ENCODE measurements around the gene MRPL16. TPM values are rescaled to one million over a fixed set of nuclear protein-coding genes. Genes with fewer than 3 reads are reported as not detected.

The MRPL16 gene
- total and polyA plus RNA-seq, 2 experiments from 2014 or later = 77.4 to 176 TPM

DNA sequence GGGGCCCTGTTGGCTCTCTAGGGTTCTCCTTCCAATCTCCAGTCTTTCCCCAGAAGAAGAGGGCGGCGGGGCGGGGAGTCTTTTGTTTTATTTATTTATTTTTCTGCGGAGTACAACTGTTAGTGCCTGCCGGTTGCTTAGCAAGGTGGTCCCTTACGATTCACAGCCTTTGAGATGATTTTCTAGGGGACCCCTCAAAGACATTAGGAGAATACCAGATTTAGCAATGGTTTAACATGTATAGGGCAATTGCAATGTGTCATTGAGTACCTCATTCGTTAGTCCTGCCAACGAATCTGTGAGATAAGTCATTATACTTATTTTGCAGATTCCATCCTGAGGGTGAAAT, 307 bp upstream of the MRPL16 start:
- Histone ChIP-seq H3K9me2 (ENCODE audit: insufficient read depth) (no peaks in the 10 kb centered on the region), H3K79me2 (replicated peaks; ENCODE audit: insufficient read depth) (peaks cover 16% of the 10 kb centered on the region), H3K4me3 (peak overlapping the region; percentile 96), H3K27me3 (ENCODE audit: insufficient read depth) (no peaks in the 10 kb centered on the region), H2AFZ (peak overlapping the region; percentile 28; the same call in 1 of the 2 replicates), H3K36me3 (ENCODE audit: insufficient read depth) (peaks cover 28% of the 10 kb centered on the region), H3F3A (replicated peaks; ENCODE audit: low read depth) (no peaks in the 10 kb centered on the region), H3K27ac (ENCODE audit: low read depth) (peak overlapping the region; percentile 67), H3K4me1 (ENCODE audit: insufficient read depth) (peaks cover 35% of the 10 kb centered on the region), H4K20me1 (replicated peaks; ENCODE audit: insufficient read depth) (no peaks in the 10 kb centered on the region), H3K4me2 (peak overlapping the region; percentile 92)
- H3K36me3 Mint-ChIP-seq (ENCODE audit: low read depth) = peaks cover 44% of the 10 kb centered on the region
- TF ChIP-seq EZH2phosphoT487 (IDR thresholded peaks at IDR 0.05; ENCODE audit: unreplicated experiment) = no peak
- TF ChIP-seq EZH2 (IDR thresholded peaks at IDR 0.05; ENCODE audit: low read depth, unreplicated experiment) = no peak
- TF ChIP-seq, protein P1, sequence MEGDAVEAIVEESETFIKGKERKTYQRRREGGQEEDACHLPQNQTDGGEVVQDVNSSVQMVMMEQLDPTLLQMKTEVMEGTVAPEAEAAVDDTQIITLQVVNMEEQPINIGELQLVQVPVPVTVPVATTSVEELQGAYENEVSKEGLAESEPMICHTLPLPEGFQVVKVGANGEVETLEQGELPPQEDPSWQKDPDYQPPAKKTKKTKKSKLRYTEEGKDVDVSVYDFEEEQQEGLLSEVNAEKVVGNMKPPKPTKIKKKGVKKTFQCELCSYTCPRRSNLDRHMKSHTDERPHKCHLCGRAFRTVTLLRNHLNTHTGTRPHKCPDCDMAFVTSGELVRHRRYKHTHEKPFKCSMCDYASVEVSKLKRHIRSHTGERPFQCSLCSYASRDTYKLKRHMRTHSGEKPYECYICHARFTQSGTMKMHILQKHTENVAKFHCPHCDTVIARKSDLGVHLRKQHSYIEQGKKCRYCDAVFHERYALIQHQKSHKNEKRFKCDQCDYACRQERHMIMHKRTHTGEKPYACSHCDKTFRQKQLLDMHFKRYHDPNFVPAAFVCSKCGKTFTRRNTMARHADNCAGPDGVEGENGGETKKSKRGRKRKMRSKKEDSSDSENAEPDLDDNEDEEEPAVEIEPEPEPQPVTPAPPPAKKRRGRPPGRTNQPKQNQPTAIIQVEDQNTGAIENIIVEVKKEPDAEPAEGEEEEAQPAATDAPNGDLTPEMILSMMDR (conservative IDR thresholded peaks at IDR 0.05; ENCODE audit: low read depth in 2 of 2) = no peak
- TF ChIP-seq ZNF114 (CRISPR knock-in tag; IDR thresholded peaks at IDR 0.05) = no peak
- TF ChIP-seq, protein P2, sequence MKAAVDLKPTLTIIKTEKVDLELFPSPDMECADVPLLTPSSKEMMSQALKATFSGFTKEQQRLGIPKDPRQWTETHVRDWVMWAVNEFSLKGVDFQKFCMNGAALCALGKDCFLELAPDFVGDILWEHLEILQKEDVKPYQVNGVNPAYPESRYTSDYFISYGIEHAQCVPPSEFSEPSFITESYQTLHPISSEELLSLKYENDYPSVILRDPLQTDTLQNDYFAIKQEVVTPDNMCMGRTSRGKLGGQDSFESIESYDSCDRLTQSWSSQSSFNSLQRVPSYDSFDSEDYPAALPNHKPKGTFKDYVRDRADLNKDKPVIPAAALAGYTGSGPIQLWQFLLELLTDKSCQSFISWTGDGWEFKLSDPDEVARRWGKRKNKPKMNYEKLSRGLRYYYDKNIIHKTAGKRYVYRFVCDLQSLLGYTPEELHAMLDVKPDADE (IDR thresholded peaks at IDR 0.05) = no peak
- TF ChIP-seq, protein P3, sequence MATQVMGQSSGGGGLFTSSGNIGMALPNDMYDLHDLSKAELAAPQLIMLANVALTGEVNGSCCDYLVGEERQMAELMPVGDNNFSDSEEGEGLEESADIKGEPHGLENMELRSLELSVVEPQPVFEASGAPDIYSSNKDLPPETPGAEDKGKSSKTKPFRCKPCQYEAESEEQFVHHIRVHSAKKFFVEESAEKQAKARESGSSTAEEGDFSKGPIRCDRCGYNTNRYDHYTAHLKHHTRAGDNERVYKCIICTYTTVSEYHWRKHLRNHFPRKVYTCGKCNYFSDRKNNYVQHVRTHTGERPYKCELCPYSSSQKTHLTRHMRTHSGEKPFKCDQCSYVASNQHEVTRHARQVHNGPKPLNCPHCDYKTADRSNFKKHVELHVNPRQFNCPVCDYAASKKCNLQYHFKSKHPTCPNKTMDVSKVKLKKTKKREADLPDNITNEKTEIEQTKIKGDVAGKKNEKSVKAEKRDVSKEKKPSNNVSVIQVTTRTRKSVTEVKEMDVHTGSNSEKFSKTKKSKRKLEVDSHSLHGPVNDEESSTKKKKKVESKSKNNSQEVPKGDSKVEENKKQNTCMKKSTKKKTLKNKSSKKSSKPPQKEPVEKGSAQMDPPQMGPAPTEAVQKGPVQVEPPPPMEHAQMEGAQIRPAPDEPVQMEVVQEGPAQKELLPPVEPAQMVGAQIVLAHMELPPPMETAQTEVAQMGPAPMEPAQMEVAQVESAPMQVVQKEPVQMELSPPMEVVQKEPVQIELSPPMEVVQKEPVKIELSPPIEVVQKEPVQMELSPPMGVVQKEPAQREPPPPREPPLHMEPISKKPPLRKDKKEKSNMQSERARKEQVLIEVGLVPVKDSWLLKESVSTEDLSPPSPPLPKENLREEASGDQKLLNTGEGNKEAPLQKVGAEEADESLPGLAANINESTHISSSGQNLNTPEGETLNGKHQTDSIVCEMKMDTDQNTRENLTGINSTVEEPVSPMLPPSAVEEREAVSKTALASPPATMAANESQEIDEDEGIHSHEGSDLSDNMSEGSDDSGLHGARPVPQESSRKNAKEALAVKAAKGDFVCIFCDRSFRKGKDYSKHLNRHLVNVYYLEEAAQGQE (IDR thresholded peaks at IDR 0.05; ENCODE audit: unreplicated experiment) = no peak
- no peak for TF ChIP-seq NANOG (IDR thresholded peaks at IDR 0.05; ENCODE audit: borderline replicate concordance)
- no peak for TF ChIP-seq ZNF331 (CRISPR knock-in tag; IDR thresholded peaks at IDR 0.05; ENCODE audit: low read depth)
- no peak for TF ChIP-seq CREB1 (CRISPR knock-in tag; IDR thresholded peaks at IDR 0.05; ENCODE audit: low read depth)
- no peak for TF ChIP-seq JUNB (IDR thresholded peaks at IDR 0.05; ENCODE audit: unreplicated experiment)
- no peak for TF ChIP-seq STAT1 (IDR thresholded peaks at IDR 0.05; ENCODE audit: unreplicated experiment)
- TF ChIP-seq, protein P4, sequence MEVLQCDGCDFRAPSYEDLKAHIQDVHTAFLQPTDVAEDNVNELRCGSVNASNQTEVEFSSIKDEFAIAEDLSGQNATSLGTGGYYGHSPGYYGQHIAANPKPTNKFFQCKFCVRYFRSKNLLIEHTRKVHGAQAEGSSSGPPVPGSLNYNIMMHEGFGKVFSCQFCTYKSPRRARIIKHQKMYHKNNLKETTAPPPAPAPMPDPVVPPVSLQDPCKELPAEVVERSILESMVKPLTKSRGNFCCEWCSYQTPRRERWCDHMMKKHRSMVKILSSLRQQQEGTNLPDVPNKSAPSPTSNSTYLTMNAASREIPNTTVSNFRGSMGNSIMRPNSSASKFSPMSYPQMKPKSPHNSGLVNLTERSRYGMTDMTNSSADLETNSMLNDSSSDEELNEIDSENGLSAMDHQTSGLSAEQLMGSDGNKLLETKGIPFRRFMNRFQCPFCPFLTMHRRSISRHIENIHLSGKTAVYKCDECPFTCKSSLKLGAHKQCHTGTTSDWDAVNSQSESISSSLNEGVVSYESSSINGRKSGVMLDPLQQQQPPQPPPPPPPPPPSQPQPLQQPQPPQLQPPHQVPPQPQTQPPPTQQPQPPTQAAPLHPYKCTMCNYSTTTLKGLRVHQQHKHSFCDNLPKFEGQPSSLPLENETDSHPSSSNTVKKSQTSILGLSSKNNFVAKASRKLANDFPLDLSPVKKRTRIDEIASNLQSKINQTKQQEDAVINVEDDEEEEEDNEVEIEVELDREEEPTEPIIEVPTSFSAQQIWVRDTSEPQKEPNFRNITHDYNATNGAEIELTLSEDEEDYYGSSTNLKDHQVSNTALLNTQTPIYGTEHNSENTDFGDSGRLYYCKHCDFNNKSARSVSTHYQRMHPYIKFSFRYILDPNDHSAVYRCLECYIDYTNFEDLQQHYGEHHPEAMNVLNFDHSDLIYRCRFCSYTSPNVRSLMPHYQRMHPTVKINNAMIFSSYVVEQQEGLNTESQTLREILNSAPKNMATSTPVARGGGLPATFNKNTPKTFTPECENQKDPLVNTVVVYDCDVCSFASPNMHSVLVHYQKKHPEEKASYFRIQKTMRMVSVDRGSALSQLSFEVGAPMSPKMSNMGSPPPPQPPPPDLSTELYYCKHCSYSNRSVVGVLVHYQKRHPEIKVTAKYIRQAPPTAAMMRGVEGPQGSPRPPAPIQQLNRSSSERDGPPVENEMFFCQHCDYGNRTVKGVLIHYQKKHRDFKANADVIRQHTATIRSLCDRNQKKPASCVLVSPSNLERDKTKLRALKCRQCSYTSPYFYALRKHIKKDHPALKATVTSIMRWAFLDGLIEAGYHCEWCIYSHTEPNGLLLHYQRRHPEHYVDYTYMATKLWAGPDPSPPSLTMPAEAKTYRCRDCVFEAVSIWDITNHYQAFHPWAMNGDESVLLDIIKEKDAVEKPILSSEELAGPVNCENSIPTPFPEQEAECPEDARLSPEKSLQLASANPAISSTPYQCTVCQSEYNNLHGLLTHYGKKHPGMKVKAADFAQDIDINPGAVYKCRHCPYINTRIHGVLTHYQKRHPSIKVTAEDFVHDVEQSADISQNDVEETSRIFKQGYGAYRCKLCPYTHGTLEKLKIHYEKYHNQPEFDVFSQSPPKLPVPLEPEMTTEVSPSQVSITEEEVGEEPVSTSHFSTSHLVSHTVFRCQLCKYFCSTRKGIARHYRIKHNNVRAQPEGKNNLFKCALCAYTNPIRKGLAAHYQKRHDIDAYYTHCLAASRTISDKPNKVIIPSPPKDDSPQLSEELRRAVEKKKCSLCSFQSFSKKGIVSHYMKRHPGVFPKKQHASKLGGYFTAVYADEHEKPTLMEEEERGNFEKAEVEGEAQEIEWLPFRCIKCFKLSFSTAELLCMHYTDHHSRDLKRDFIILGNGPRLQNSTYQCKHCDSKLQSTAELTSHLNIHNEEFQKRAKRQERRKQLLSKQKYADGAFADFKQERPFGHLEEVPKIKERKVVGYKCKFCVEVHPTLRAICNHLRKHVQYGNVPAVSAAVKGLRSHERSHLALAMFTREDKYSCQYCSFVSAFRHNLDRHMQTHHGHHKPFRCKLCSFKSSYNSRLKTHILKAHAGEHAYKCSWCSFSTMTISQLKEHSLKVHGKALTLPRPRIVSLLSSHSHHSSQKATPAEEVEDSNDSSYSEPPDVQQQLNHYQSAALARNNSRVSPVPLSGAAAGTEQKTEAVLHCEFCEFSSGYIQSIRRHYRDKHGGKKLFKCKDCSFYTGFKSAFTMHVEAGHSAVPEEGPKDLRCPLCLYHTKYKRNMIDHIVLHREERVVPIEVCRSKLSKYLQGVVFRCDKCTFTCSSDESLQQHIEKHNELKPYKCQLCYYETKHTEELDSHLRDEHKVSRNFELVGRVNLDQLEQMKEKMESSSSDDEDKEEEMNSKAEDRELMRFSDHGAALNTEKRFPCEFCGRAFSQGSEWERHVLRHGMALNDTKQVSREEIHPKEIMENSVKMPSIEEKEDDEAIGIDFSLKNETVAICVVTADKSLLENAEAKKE (CRISPR knock-in tag; IDR thresholded peaks at IDR 0.05) = no peak
- TF ChIP-seq POLR2AphosphoS5 (IDR thresholded peaks at IDR 0.05; ENCODE audit: low read depth) = no peak
- H3K27ac Mint-ChIP-seq = peak overlapping the region; percentile 98
- H3K4me3 Mint-ChIP-seq = peak overlapping the region; percentile 96
- ATAC-seq (no peak), DNase-seq (ENCODE audit: low spot score) (no peak)
- H3K27me3 Mint-ChIP-seq (ENCODE audit: insufficient read depth, low read depth, poor library complexity) = peaks cover 9% of the 10 kb centered on the region
- H3K4me1 Mint-ChIP-seq = peaks cover 34% of the 10 kb centered on the region
- H3K9me3 Mint-ChIP-seq = no peaks in the 10 kb centered on the region

All from GM23338 (cell line).